Motor neuron (in vitro differentiated cells): ENCODE measurements around the gene MAGI1. TPM values are rescaled to one million over a fixed set of nuclear protein-coding genes. Genes with fewer than 3 reads are reported as not detected.

Source experiments
- ATAC-seq, 8 experiments: fragments of 200-7000 bp; cut with Tn5 transposase; replicated peaks in 6 of 8; 2 replicates each; pipeline ENCODE4 v1.8.0; 2021; ENCODE audit warnings: mild to moderate bottlenecking in 8 of 8, moderate library complexity in 8 of 8
- H3K27ac ChIP-seq, 2 donors: fragments of 250-450 bp; sonication (Bioruptor Pico); 2 replicates each; pipeline ENCODE4 v1.9.0; 2021; ENCODE audit warnings: antibody characterized with exemption in 2 of 2, mild to moderate bottlenecking in 2 of 2, moderate library complexity in 1 of 2
- H3K4me1 ChIP-seq, 2 donors: fragments of 250-450 bp; sonication (Bioruptor Pico); replicated peaks in 1 of 2; 2 replicates each; pipeline ENCODE4 v1.6.1; 2021; ENCODE audit warnings: antibody characterized with exemption in 2 of 2, mild to moderate bottlenecking in 2 of 2, moderate library complexity in 1 of 2
- H3K4me3 ChIP-seq, 5 donors: fragments of 250-450 bp; sonication (Bioruptor Pico); 2 replicates each; pipeline ENCODE4 v1.9.0; 2021; ENCODE audit warnings: antibody characterized with exemption in 5 of 5, mild to moderate bottlenecking in 5 of 5, moderate library complexity in 4 of 5
- WGBS, 10 experiments: fragments of 450-650 bp; shearing (Covaris generic); methylation state at CpG; one replicate each; pipeline ENCODE4 v1.0.0; 2022; 5-methylcytosine and 5-hydroxymethylcytosine counted together
- in situ Hi-C, 9 experiments: fragments of 400-800 bp; cut with MboI; loops; one replicate each; pipeline ENCODE4 v1.15.0; 2021; ENCODE audit warnings: low sequenced_read_pairs in 9 of 9, low pct_unique_long_range_greater_than_20kb in 2 of 9; ENCODE audit not compliant: unreplicated experiment in 9 of 9
- total RNA-seq, 8 experiments: library from RNA; unstranded; fragments of 300-600 nt; gene quantifications; 2 replicates each; pipeline versions ENCODE4 v1.2.3 to v1.2.4, GENCODE V29; 2022

Gene MAGI1
- total RNA-seq, 8 experiments from 2014 or later, result 25.3 to 66.3 (median 38.2) TPM

DNA sequence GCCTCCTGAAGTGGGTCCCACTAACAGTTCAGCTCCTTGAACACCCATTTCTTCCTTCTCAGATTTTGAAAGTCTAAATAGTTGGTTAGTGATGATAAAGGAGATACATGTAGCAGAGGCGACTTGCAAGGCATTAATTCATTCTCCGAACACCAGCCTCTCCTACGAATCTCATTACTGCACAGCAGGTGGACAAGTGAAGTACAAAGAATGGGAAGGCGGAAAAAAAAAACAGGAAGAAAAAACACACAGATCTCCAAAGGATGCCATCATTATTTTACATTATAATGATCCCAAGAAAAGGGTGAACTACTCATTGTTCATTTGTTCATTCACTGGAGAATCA is 276.5 kb downstream of the MAGI1 start:
- Histone ChIP-seq H3K4me3 (no peak overlapping the region), H3K4me1 (peaks cover 12 to 31% of the 10 kb centered on the region in 2 donors), H3K27ac (peak overlapping the region in 1 of 2 donors; percentile 19)
- WGBS, 10 experiments, result 15 to 100% (median 45%) methylated on average over 1 to 4 of the region's 4 CpGs
- in situ Hi-C loops, result loop anchor here in 1 of 9 experiments (25.0 kb wide), 1 partner anchor 1225 kb away; no protein-coding TSS in a partner anchor
- peak in 5 of 8 experiments; percentile 27 to 62 (median 54) for ATAC-seq

GRCh38 chr3:65761446-65762234 is 277.1 kb downstream of the MAGI1 start:
- Histone ChIP-seq H3K27ac (peak overlapping the region in 1 of 2 donors; percentile 19), H3K4me1 (peaks cover 12 to 31% of the 10 kb centered on the region in 2 donors), H3K4me3 (no peak overlapping the region)
- ATAC-seq, result peak in 5 of 8 experiments; percentile 38 to 44 (median 42)
- WGBS, 10 experiments, result 22 to 89% (median 36%) methylated on average over 2 to 8 of the region's 9 CpGs
- in situ Hi-C loops, result loop anchor here in 1 of 9 experiments (25.0 kb wide), 1 partner anchor 1224 kb away; no protein-coding TSS in a partner anchor

DNA sequence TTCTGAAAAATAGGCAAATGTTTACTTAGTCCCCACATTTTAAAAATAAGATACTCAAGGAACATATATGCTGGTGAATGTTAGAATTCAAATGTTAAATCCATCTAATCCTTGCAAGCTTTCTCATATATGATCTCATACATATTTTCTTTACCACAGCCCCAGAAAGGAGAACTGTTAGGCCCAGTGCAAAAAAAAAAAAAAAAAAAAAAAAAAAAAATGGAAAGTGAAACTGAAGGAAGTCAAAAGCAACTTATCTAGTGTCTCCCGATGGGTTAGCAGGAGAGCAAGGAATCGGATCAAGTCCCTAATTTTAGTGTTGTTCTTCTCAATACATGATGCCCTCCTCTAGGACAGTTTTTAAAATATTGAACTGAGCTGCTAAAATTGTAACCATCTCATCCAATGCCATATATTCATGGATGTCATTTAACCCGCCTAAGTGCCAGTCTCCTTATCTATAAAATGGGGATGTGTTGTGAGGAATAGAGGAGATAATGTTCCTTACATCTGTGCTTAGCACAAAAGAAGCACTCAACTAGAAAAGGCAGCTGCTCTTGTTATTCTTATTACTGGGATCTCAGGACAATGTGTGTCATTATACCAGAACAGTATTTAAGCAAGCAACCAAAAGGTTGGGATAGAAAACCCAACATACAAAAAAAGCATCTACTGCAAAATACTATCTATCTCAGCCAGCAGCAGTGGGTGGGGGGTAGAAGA is 279.7 kb downstream of the MAGI1 start:
- WGBS, 10 experiments, result 63 to 100% (median 79%) methylated on average over 1 to 3 of the region's 3 CpGs
- Histone ChIP-seq H3K4me1 (peaks cover 12 to 22% of the 10 kb centered on the region in 2 donors), H3K4me3 (no peak overlapping the region), H3K27ac (no peak overlapping the region)
- in situ Hi-C loops, result loop anchor here in 1 of 9 experiments (25.0 kb wide), 1 partner anchor 1222 kb away; no protein-coding TSS in a partner anchor
- ATAC-seq, result peak in 4 of 8 experiments; percentile 18 to 32 (median 30)

DNA sequence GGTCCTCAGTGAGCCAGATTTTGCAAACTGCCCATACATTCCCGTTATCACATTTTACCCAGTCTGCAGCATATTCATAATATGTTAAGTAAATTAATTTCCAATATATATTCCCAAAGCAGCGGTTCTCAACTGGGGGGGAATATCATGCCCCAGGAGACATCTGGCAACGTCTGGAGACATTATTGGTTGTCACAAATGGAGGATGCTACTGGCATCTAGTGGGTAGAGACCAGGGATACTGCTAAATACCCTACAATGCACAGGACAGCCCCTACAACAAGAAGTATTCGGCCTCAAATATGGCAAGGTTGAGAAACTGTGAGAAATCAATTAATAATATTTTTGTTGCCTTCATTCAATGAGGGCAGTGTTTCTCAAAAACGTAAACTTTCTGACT is 280.3 kb downstream of the MAGI1 start:
- no peak overlapping the region for H3K4me3 ChIP-seq
- in situ Hi-C loops, result loop anchor here in 1 of 9 experiments (25.0 kb wide), 1 partner anchor 1221 kb away; no protein-coding TSS in a partner anchor
- ATAC-seq, result peak in 2 of 8 experiments; percentile 19 to 53
- H3K4me1 ChIP-seq, result peaks cover 12 to 22% of the 10 kb centered on the region in 2 donors
- H3K27ac ChIP-seq, result no peak overlapping the region
- WGBS, 10 experiments, result 41 to 91% (median 62%) methylated on average over 1 to 5 of the region's 5 CpGs

DNA sequence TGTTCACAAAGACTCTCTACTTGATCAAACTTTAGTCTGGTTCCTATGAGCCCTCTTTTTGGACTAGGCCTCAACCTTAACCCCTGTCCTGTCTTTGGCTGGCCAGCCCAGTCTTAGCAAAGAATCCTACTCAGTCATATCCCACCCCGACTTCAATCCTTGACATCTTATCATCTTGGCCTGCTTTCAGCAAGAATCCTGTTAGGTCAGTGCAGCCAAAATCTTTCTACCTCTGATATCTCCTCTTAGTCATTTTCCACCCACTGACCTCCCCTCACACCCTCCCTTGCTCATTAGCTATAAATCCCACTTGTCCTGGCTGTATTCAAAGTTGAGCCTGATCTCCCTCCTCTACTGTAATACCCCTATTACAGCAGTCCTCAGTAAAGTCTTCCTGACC is 286.1 kb downstream of the MAGI1 start:
- Histone ChIP-seq H3K4me3 (no peak overlapping the region), H3K27ac (no peak overlapping the region), H3K4me1 (peaks cover 2 to 6% of the 10 kb centered on the region in 2 donors)
- in situ Hi-C loops, result loop anchor here in 1 of 9 experiments (25.0 kb wide), 1 partner anchor 1215 kb away; no protein-coding TSS in a partner anchor
- ATAC-seq, result no peak
- 80 to 100% (median 100%) methylated on average over 1 of the region's 1 CpG; no CpG with 5 or more reads in 4 of the 10 experiments for WGBS, 10 experiments

- H3K4me1 ChIP-seq, result peaks cover 2 to 6% of the 10 kb centered on the region in 2 donors
- ATAC-seq, result peak; percentile 28 to 83 (median 72)
- in situ Hi-C loops, result loop anchor here in 1 of 9 experiments (25.0 kb wide), 1 partner anchor 1214 kb away; no protein-coding TSS in a partner anchor
- WGBS, 10 experiments, result 10 to 88% (median 36%) methylated on average over 2 to 5 of the region's 5 CpGs
- no peak overlapping the region for H3K4me3 ChIP-seq
- H3K27ac ChIP-seq, result no peak overlapping the region
Measured at GRCh38 chr3:65751123-65751700, 287.5 kb downstream of the MAGI1 start.

DNA sequence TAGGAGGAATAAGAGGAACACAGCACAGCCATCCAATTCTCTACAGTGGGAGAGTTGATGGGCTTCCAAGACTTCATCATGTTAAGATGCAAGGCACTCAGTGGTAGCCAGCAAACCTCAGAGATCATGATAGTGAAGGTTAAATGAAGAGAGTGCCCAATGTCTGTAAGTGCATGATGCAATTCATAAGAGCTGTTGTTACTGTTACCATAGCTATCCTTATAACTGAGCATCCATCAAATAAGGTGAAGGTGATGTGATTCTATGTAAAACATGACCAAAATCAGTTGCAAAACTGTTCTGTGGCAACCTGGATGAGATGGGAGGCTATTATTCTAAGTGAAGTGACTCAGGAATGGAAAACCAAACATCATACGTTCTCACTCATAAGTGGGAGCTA is 289.7 kb downstream of the MAGI1 start:
- Histone ChIP-seq H3K4me1 (peaks cover 2 to 6% of the 10 kb centered on the region in 2 donors), H3K4me3 (no peak overlapping the region), H3K27ac (no peak overlapping the region)
- WGBS, 10 experiments, result 78 to 100% (median 100%) methylated on average over 1 of the region's 1 CpG; no CpG with 5 or more reads in 5 of the 10 experiments
- in situ Hi-C loops, result loop anchor here in 3 of 9 experiments (25.0 kb wide), 1 partner anchor 312 kb away; no protein-coding TSS in a partner anchor
- peak in 3 of 8 experiments; percentile 38 to 48 (median 46) for ATAC-seq

GRCh38 chr3:65748326-65748725 is 290.4 kb downstream of the MAGI1 start:
- Histone ChIP-seq H3K4me1 (peaks cover 2 to 6% of the 10 kb centered on the region in 2 donors), H3K4me3 (no peak overlapping the region), H3K27ac (no peak overlapping the region)
- in situ Hi-C loops, result loop anchor here in 3 of 9 experiments (25.0 kb wide), 1 partner anchor 311 kb away; no protein-coding TSS in a partner anchor
- WGBS, 10 experiments, result 92 to 100% (median 100%) methylated on average over 1 of the region's 1 CpG; no CpG with 5 or more reads in 5 of the 10 experiments
- no peak for ATAC-seq

GRCh38 chr3:65746848-65747247 is 291.9 kb downstream of the MAGI1 start:
- H3K4me3 ChIP-seq, result no peak overlapping the region
- 48 to 95% (median 80%) methylated on average over 1 to 4 of the region's 4 CpGs; no CpG with 5 or more reads in 5 of the 10 experiments for WGBS, 10 experiments
- H3K4me1 ChIP-seq, result peaks cover 2 to 6% of the 10 kb centered on the region in 2 donors
- ATAC-seq, result peak in 3 of 8 experiments; percentile 37 to 55 (median 43)
- in situ Hi-C loops, result loop anchor here in 3 of 9 experiments (25.0 kb wide), 1 partner anchor 310 kb away; no protein-coding TSS in a partner anchor
- no peak overlapping the region for H3K27ac ChIP-seq

DNA sequence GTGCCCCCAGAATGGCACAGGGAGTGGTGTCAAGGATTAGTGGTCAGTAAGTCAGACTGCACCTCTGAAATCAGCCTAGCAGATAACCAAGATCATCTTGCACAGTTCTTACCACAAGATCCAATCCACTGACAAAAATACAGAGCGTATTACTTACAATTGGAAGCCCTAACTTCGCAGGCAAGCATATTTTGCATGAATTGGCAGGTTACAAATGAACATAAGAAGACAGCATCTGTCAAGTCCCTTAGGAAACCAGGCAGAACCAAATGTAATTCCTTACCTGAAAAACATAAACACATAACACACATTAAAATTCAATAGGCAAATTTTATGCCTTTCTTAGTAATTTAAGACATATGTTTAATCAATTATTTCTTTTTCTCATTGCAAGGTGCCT is 293.4 kb downstream of the MAGI1 start:
- no peak overlapping the region for H3K27ac ChIP-seq
- 17 to 100% (median 93%) methylated on average over 1 to 2 of the region's 2 CpGs; no CpG with 5 or more reads in 3 of the 10 experiments for WGBS, 10 experiments
- in situ Hi-C loops, result loop anchor here in 3 of 9 experiments (25.0 kb wide), 1 partner anchor 308 kb away; no protein-coding TSS in a partner anchor
- no peaks in the 10 kb centered on the region for H3K4me1 ChIP-seq
- no peak for ATAC-seq
- H3K4me3 ChIP-seq, result no peak overlapping the region

DNA sequence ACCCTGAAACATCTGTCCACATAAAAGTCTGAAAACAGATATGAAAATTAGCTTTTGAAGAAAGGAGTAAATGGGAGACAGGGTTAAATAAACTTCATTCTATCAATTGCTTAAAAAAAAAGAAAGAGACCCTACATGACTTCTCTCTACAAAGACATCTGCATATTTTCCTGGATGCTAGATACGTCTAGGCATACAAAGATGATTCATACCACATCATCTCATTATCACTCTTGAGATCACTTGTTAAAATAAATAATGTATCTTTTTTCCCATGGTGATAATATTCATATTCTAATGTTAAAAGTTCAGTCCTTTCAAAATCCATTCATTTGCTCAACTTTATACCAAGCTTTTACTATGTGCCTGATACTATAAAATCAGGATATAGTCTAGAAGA is 295.8 kb downstream of the MAGI1 start:
- WGBS, 10 experiments, result 0 to 100% (median 53%) methylated on average over 1 of the region's 1 CpG; no CpG with 5 or more reads in 2 of the 10 experiments
- H3K27ac ChIP-seq, result no peak overlapping the region
- in situ Hi-C loops, result loop anchor here in 3 of 9 experiments (25.0 kb wide), 1 partner anchor 306 kb away; no protein-coding TSS in a partner anchor
- H3K4me3 ChIP-seq, result no peak overlapping the region
- peak in 3 of 8 experiments; percentile 45 to 54 (median 49) for ATAC-seq
- no peaks in the 10 kb centered on the region for H3K4me1 ChIP-seq

DNA sequence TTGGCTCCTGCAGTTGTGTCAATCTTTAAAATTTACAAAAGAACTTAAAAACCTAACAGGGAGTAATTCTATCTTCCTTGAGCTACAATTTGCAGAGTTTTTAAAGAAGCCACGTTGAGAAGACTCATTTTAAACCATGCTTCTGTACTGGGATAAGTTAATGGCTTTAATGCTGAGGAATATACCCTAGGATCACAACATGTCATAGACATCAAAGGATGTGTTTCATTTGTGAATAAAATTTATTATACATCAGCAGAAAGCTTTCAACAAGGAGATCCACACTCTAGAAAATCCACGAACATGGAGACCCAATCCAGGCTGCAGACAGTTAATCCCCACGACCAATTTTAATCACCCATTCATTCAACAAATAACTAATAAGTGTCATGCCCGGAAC is 297.2 kb downstream of the MAGI1 start:
- no peak for ATAC-seq
- 74 to 94% (median 90%) methylated on average over 2 to 4 of the region's 4 CpGs; no CpG with 5 or more reads in 3 of the 10 experiments for WGBS, 10 experiments
- in situ Hi-C loops, result loop anchor here in 3 of 9 experiments (25.0 kb wide), 1 partner anchor 304 kb away; no protein-coding TSS in a partner anchor
- no peaks in the 10 kb centered on the region for H3K4me1 ChIP-seq
- H3K27ac ChIP-seq, result no peak overlapping the region
- no peak overlapping the region for H3K4me3 ChIP-seq
